ENCODE data around the gene CFAP68. TPM values are rescaled to one million over a fixed set of nuclear protein-coding genes. Genes with fewer than 3 reads are reported as not detected.

Gene CFAP68
- 7.5 and 12.3 TPM in 2 replicates for total RNA-seq (ENCODE audit: low replicate concordance)

GRCh38 chr11:111878849-111879636 lies at the start of gene CFAP68, which contains the start of gene FDXACB1:
Gene CFAP68, plus strand, starts transcription at chr11:111879541. Its CDS starts 20 bp downstream, at chr11:111879561.
Gene FDXACB1, minus strand, starts transcription at chr11:111879165. Its CDS starts 33 bp downstream, at chr11:111879132.

GRCh38 chr11:111870886-111871692 lies 8.3 kb upstream of the CFAP68 start, which contains the start of gene ALG9:
Gene ALG9, minus strand, starts transcription at chr11:111871581. Its CDS starts 99 bp downstream, at chr11:111871482.

GRCh38 chr11:111911563-111912401 lies 32.4 kb downstream of the CFAP68 start, which contains the start of gene CRYAB:
Gene CRYAB, minus strand, starts transcription at chr11:111911770. Its CDS starts 46 bp downstream, at chr11:111911724.

GRCh38 chr11:111912535-111912934 lies 33.2 kb downstream of the CFAP68 start, which contains the start of gene HSPB2:
Gene HSPB2, plus strand, starts transcription at chr11:111912734. Its CDS starts 96 bp downstream, at chr11:111912830.

GRCh38 chr11:111918390-111919256 lies 39.3 kb downstream of the CFAP68 start, which contains the start of gene C11orf52:
Gene C11orf52, plus strand, starts transcription at chr11:111918913. Its CDS starts 60 bp downstream, at chr11:111918973.

Other genes with a start within 250 kb of the CFAP68 start
- 21.7 and 24.1 TPM in 2 replicates for gene PPP2R1B, start 113.2 kb upstream of the CFAP68 start, total RNA-seq (ENCODE audit: low replicate concordance)
- gene ALG9, start 8.0 kb upstream of the CFAP68 start, total RNA-seq (ENCODE audit: low replicate concordance), result 15.3 and 23.5 TPM in 2 replicates
- gene FDXACB1, start 376 bp upstream of the CFAP68 start, total RNA-seq (ENCODE audit: low replicate concordance), result 1.2 and 1.7 TPM in 2 replicates
- gene CRYAB, start 32.2 kb downstream of the CFAP68 start, total RNA-seq (ENCODE audit: low replicate concordance), result 20.4 and 40.8 TPM in 2 replicates
- gene HSPB2, start 33.2 kb downstream of the CFAP68 start, total RNA-seq (ENCODE audit: low replicate concordance), result 1.2 and 1.9 TPM in 2 replicates
- gene C11orf52, start 39.4 kb downstream of the CFAP68 start, total RNA-seq (ENCODE audit: low replicate concordance), result 0.23 and 0.38 TPM in 2 replicates
- gene DIXDC1, start 57.8 kb downstream of the CFAP68 start, total RNA-seq (ENCODE audit: low replicate concordance), result 17.4 and 21.0 TPM in 2 replicates
- gene DLAT, start 145.9 kb downstream of the CFAP68 start, total RNA-seq (ENCODE audit: low replicate concordance), result 16.5 and 27.7 TPM in 2 replicates
- 0.12 and 1.1 TPM in 2 replicates for gene PIH1D2, start 194.5 kb downstream of the CFAP68 start, total RNA-seq (ENCODE audit: low replicate concordance)
- 11.8 and 19.3 TPM in 2 replicates for gene NKAPD1, start 194.8 kb downstream of the CFAP68 start, total RNA-seq (ENCODE audit: low replicate concordance)
- gene TIMM8B, start 207.2 kb downstream of the CFAP68 start, total RNA-seq (ENCODE audit: low replicate concordance), result 54.2 and 99.0 TPM in 2 replicates
- gene SDHD, start 207.3 kb downstream of the CFAP68 start, total RNA-seq (ENCODE audit: low replicate concordance), result 137 and 158 TPM in 2 replicates